NB4 (cell line): ENCODE data around the gene VAC14.

Source experiments
- CTCF ChIP-seq: IDR thresholded peaks from one replicate; pipeline ENCODE4 v1.5.1; 2012; ENCODE audit warnings: low read depth, low read length
- POLR2A ChIP-seq: IDR thresholded peaks from 2 replicates; pipeline ENCODE4 v1.6.1; 2011; ENCODE audit warnings: mild to moderate bottlenecking; ENCODE audit not compliant: insufficient read length; ENCODE audit errors: extremely low read depth

GRCh38 chr16:70665806-70666735 is 134.9 kb downstream of the VAC14 start:
- TF ChIP-seq POLR2A = no peak
- TF ChIP-seq CTCF = no peak
